GM19455 (cell line): Measurements from ENCODE around the gene SLFN12.
"Not testable (repeated sequence)": the region's sequence is repeated elsewhere in the genome, so short reads cannot be mapped to it uniquely, and the experiment has no call there.

ENCODE experiments used
- ATAC-seq: cut with Tn5 transposase; IDR thresholded peaks from one replicate; pipeline ENCODE4 v1.9.1; 2021; ENCODE audit not compliant: unreplicated experiment

The SLFN12 gene

GRCh38 chr17:35432176-35433074, at the start of gene SLFN12:
SLFN12 (minus strand) TSS chr17:35432500; CDS start chr17:35423028, 9,472 bp downstream.
- ATAC-seq: peak; percentile 64

- no peak for ATAC-seq
These were observed 47.0 kb upstream of the SLFN12 start for GRCh38 chr17:35479271-35479670.

GRCh38 chr17:35477248-35477647, 44.9 kb upstream of the SLFN12 start:
- no peak for ATAC-seq

GRCh38 chr17:35476283-35476820, 44.1 kb upstream of the SLFN12 start:
- ATAC-seq: no peak

GRCh38 chr17:35468475-35468874, 36.2 kb upstream of the SLFN12 start:
- ATAC-seq: no peak

GRCh38 chr17:35467824-35468223, 35.5 kb upstream of the SLFN12 start:
- no peak for ATAC-seq

- ATAC-seq: peak; percentile 79
These were observed 28.1 kb upstream of the SLFN12 start for GRCh38 chr17:35460354-35460851.

- ATAC-seq: not testable (repeated sequence)
These were observed 21.7 kb upstream of the SLFN12 start for GRCh38 chr17:35454035-35454434.

- no peak for ATAC-seq
These were observed 20.9 kb upstream of the SLFN12 start for GRCh38 chr17:35453171-35453570.

- no peak for ATAC-seq
These were observed 17.2 kb upstream of the SLFN12 start for GRCh38 chr17:35449371-35449931.

GRCh38 chr17:35448899-35449227, 16.6 kb upstream of the SLFN12 start:
- no peak for ATAC-seq

GRCh38 chr17:35448214-35448898, 16.1 kb upstream of the SLFN12 start, which contains the start of gene SLFN13:
SLFN13 (minus strand) TSS chr17:35448766; CDS start chr17:35445680, 3,086 bp downstream.
- peak; percentile 79 for ATAC-seq

- ATAC-seq: no peak
These were observed 15.2 kb upstream of the SLFN12 start for GRCh38 chr17:35447499-35447898.

GRCh38 chr17:35438433-35438832, 6.1 kb upstream of the SLFN12 start:
- ATAC-seq: no peak

GRCh38 chr17:35433075-35433894, 985 bp upstream of the SLFN12 start:
- no peak for ATAC-seq

- ATAC-seq: no peak
These were observed 2.6 kb downstream of the SLFN12 start for GRCh38 chr17:35429702-35430101.

GRCh38 chr17:35428229-35428628, 4.1 kb downstream of the SLFN12 start:
- ATAC-seq: no peak

- no peak for ATAC-seq
These were observed 8.5 kb downstream of the SLFN12 start for GRCh38 chr17:35423761-35424160.

- not testable (repeated sequence) for ATAC-seq
These were observed 11.2 kb downstream of the SLFN12 start for GRCh38 chr17:35421069-35421468.

- no peak for ATAC-seq
These were observed 15.6 kb downstream of the SLFN12 start for GRCh38 chr17:35416659-35417058.
